Activated B cell treated with CpG ODN at 0.5 μM for 24 hours (primary cell): ENCODE results near the gene PLK5. TPM values are rescaled to one million over a fixed set of nuclear protein-coding genes. Genes with fewer than 3 reads are reported as not detected.
A peak's percentile ranks its signal among the peaks of the same experiment; 100 is the strongest.

Source experiments
- ATAC-seq: fragments of 200-7000 bp; cut with Tn5 transposase; one replicate; pipeline ENCODE4 v1.10.0; 2021; ENCODE audit warnings: low read depth, mild to moderate bottlenecking, moderate library complexity
- CTCF ChIA-PET: fragments of 350-600 bp; sonication (Branson Sonifier 250); formaldehyde crosslinking; loops from one replicate; lab custom pipeline; 2021; ENCODE audit warnings: antibody characterized with exemption; lab: Charles Lee
- POLR2A ChIA-PET: fragments of 350-600 bp; sonication (Branson Sonifier 250); formaldehyde crosslinking; loops from one replicate; lab custom pipeline; 2021; ENCODE audit warnings: antibody characterized with exemption; lab: Charles Lee
- DNase-seq: peaks from one replicate; pipeline ENCODE4 v3.0.0; 2022
- H3K27ac Mint-ChIP-seq: one replicate; pipeline ENCODE4 v1.8.0; 2020; ENCODE audit warnings: mixed read lengths
- H3K27me3 Mint-ChIP-seq: one replicate; pipeline ENCODE4 v1.8.0; 2021; ENCODE audit warnings: mixed read lengths
- H3K36me3 Mint-ChIP-seq: one replicate; pipeline ENCODE4 v1.8.0; 2021; ENCODE audit warnings: low read depth, mixed read lengths
- H3K4me1 Mint-ChIP-seq: one replicate; pipeline ENCODE4 v1.8.0; 2021; ENCODE audit warnings: mixed read lengths
- H3K4me3 Mint-ChIP-seq: one replicate; pipeline ENCODE4 v1.8.0; 2020; ENCODE audit warnings: mild to moderate bottlenecking, mixed read lengths
- H3K9me3 Mint-ChIP-seq: one replicate; pipeline ENCODE4 v1.8.0; 2020; ENCODE audit warnings: mixed read lengths
- intact Hi-C: fragments of 100-400 bp; cut with micrococcal nuclease; formaldehyde crosslinking; loops from one replicate; pipeline ENCODE4 v1.15.1; 2024
- total RNA-seq: library from RNA; stranded (reverse); gene quantifications from 2 replicates; pipeline ENCODE4 v1.2.3, GENCODE V29; 2022
- TF ChIP-seq, protein P1 (sequence below): fragments of 200-600 bp; IDR thresholded peaks from one replicate; pipeline ENCODE4 v1.8.0; 2022; ENCODE audit warnings: antibody characterized with exemption, mild to moderate bottlenecking

Gene PLK5
- total RNA-seq, 1 donor from 2014 or later, result not detected

DNA sequence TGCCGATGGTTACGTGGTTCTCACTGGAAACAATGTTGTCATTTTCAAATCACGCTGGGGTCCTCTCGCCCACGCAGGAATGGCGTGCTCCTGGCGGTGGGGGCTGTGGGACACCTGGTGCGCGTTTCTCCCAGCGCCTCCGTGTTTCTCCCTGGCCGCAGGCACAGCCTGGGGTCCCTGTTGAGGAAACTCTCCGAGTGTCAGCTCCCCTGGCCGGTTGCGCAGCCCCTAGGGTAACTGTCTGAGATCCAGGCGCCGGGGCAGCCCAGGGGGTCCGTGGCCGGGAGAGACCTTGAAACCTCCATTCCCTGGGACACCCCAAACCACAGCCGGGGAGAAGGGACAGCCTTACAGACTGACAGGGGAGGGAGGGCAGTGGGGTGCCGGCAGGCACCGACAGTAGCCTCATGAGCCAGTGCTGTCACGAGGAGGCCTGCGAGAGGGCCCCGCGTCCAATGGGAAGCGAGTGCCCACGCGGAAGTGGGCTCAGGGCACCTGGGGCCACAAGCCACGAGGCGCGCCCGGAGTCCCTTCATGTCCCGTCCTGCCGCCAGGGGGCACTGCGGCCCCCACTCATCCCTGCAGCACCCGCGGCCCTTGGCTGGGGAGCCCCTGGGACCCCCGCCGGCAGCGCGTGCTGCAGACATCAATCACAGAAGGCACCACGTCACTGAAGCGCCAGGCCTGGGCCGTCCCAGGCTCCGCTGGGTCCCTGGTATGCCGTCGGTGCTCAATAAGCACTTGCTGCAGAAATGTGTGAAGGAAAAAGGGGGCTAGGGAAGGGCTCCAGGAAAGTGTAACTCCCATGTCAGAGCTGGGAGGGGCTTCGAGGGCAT, 20.6 kb upstream of the PLK5 start:
- TF ChIP-seq, protein P1, sequence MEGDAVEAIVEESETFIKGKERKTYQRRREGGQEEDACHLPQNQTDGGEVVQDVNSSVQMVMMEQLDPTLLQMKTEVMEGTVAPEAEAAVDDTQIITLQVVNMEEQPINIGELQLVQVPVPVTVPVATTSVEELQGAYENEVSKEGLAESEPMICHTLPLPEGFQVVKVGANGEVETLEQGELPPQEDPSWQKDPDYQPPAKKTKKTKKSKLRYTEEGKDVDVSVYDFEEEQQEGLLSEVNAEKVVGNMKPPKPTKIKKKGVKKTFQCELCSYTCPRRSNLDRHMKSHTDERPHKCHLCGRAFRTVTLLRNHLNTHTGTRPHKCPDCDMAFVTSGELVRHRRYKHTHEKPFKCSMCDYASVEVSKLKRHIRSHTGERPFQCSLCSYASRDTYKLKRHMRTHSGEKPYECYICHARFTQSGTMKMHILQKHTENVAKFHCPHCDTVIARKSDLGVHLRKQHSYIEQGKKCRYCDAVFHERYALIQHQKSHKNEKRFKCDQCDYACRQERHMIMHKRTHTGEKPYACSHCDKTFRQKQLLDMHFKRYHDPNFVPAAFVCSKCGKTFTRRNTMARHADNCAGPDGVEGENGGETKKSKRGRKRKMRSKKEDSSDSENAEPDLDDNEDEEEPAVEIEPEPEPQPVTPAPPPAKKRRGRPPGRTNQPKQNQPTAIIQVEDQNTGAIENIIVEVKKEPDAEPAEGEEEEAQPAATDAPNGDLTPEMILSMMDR, result no peak
- ATAC-seq, result no peak
- ChIA-PET POLR2A (interaction anchor here (0.7 kb wide), 1 partner anchor 343 kb away, joined by 3 read pairs; no protein-coding TSS in a partner anchor), CTCF (no interaction called here)
- no peaks in the 10 kb centered on the region for H3K9me3 Mint-ChIP-seq
- peaks cover 9% of the 10 kb centered on the region for H3K4me1 Mint-ChIP-seq
- no peak overlapping the region for H3K27ac Mint-ChIP-seq
- no peaks in the 10 kb centered on the region for H3K36me3 Mint-ChIP-seq
- H3K27me3 Mint-ChIP-seq, result peaks cover 30% of the 10 kb centered on the region
- no peak overlapping the region for H3K4me3 Mint-ChIP-seq
- DNase-seq, result peak; percentile 52
- intact Hi-C loops, result no loop called here

DNA sequence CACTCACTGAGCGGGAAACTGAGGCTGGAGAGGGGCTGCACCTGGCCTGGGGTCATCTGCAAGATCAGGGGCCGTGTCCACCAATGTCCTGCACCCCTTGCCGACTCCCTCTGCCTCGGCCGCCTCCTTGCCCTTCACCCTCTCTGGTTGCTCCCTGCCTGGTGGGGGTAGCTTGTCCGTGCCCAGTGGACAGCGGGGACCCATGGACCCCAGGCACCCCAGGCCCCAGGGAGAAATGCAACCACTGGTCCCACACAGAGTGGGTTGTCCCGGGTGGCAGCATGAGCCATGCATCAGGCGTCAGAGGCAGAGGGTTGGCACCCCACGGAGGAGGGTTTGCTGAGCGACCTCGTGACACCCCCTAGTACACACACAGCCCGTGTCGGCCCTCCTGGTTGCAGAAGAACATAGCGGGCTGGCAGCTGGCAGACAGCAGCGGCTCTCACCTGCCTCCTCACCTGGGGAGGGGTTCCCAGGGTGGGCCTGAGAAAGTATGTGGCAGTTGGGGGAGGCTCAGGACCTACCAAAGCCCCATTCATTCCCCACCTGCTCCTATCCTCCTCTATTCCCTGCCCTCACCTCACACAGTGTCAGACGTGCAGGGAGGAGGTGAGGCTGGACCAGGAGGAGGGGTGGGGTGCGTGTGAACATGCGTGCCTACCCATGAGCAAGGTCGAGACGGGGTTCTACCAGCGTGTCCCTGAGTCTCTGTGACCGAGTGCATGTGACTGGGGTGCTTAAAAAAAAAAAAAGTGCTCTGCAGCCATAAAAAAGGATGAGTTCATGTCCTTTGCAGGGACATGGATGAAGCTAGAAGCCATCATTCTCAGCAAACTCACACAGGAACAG, 19.7 kb upstream of the PLK5 start:
- POLR2A ChIA-PET, result no interaction called here
- CTCF ChIA-PET, result no interaction called here

DNA sequence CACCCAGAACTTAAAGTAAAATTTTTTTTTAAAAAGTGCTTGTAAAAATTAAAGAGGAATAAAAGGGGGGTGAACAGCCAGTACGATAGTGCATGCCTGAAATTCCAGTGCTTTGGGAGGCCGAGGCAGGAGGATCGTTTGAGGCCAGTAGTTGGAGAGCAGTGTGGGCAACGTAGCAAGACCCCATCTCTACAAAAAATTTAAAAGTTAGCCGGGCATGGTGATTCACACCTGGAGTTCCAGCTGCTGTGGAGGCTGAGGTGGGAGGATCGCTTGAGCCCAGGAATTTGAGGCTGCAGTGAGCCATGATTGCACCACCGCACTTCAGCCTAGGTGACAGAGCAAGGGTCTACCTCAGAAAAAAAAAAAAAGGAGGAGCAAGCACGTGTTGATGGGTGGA, 18.9 kb upstream of the PLK5 start:
- CTCF ChIA-PET, result interaction anchor here (1.1 kb wide), 1 partner anchor 41 kb away, joined by 3 read pairs; no protein-coding TSS in a partner anchor

More for the DNA sequence above, 19.7 kb upstream of the PLK5 start:
- peaks cover 30% of the 10 kb centered on the region for H3K27me3 Mint-ChIP-seq
- no peaks in the 10 kb centered on the region for H3K36me3 Mint-ChIP-seq
- intact Hi-C loops, result no loop called here
- DNase-seq (no peak), ATAC-seq (no peak)
- no peak overlapping the region for H3K27ac Mint-ChIP-seq
- H3K4me3 Mint-ChIP-seq, result no peak overlapping the region
- H3K4me1 Mint-ChIP-seq, result peaks cover 9% of the 10 kb centered on the region
- TF ChIP-seq, protein P1, result no peak
- H3K9me3 Mint-ChIP-seq, result no peaks in the 10 kb centered on the region

DNA sequence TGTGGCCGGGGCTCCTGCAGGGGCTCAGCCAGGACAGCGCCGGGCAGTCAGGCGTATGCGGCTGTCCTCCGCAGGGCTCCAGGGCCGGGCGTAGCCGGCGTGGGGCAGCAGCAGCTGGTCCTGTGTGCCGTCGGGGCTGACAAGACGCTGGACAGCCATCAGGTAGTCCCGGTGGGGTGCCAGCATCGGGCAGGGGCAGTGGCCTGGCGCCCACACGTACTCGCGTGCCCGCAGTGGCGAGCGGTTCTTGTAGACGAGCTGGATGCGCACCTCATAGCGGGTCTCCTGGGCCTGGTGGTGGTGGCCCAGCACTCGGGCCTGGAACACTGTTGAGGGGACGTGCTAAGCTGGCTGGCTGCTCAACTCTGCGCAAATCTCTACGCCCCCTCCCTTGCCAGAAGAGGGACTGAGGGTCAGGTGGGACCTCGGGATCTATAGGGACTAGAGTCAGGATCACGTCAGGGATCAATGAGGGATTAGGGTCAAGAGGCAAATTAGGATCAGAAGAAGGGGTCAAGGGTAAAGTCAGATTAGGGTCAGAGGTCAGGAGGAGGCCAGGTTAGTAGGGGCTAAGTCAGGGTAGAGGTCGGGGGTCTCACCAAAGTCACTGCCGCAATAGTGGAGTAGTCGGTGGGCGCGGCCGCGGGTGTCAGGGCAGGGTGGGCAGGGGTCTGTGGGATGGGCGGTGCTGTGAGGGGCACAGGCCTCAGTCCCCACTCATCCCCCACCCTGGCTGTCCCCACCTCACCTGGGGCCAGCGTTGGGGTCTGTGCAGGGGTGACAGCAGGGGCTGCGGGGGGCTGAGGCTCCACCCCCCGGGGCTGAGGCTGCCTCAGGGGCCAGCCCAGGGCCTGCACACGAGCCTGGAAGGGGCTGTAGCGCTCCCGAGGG, 17.6 kb upstream of the PLK5 start:
- H3K36me3 Mint-ChIP-seq, result no peaks in the 10 kb centered on the region
- DNase-seq (no peak), ATAC-seq (no peak)
- intact Hi-C loops, result no loop called here
- TF ChIP-seq, protein P1, result no peak
- H3K27ac Mint-ChIP-seq, result no peak overlapping the region
- POLR2A ChIA-PET, result interaction anchor here (0.6 kb wide), 1 partner anchor 82 kb away, joined by 12 read pairs; no protein-coding TSS in a partner anchor
- no peaks in the 10 kb centered on the region for H3K9me3 Mint-ChIP-seq
- CTCF ChIA-PET, result interaction anchor here (1.1 kb wide), 1 partner anchor 40 kb away, joined by 3 read pairs; no protein-coding TSS in a partner anchor
- H3K4me1 Mint-ChIP-seq, result peaks cover 9% of the 10 kb centered on the region
- no peak overlapping the region for H3K4me3 Mint-ChIP-seq
- peaks cover 39% of the 10 kb centered on the region for H3K27me3 Mint-ChIP-seq

More for the DNA sequence above, 18.9 kb upstream of the PLK5 start:
- ATAC-seq, result no peak
- intact Hi-C loops, result no loop called here
- H3K4me3 Mint-ChIP-seq, result no peak overlapping the region
- no peaks in the 10 kb centered on the region for H3K9me3 Mint-ChIP-seq
- peaks cover 35% of the 10 kb centered on the region for H3K27me3 Mint-ChIP-seq
- no peak for DNase-seq
- H3K36me3 Mint-ChIP-seq, result no peaks in the 10 kb centered on the region
- no peak overlapping the region for H3K27ac Mint-ChIP-seq
- H3K4me1 Mint-ChIP-seq, result peaks cover 9% of the 10 kb centered on the region
- TF ChIP-seq, protein P1, result no peak
- POLR2A ChIA-PET, result no interaction called here
